MM.1S (cell line): Measurements from ENCODE around the gene CDK5RAP2.

Source experiments
- DNase-seq: peaks from one replicate; pipeline ENCODE4 v3.0.0-alpha.2; 2015
- H2AFZ ChIP-seq: fragments of 300-600 bp; sonication (generic); 2 replicates; pipeline ENCODE4 v1.6.0; 2016; ENCODE audit warnings: antibody characterized with exemption, low read length
- H3F3A ChIP-seq: fragments of 300-600 bp; sonication (generic); 2 replicates; pipeline ENCODE4 v1.6.1; 2016; ENCODE audit warnings: mild to moderate bottlenecking, antibody characterized with exemption, low read length, moderate library complexity, mixed read lengths; ENCODE audit not compliant: insufficient read depth
- H3K27ac ChIP-seq: fragments of 300-600 bp; sonication (generic); 2 replicates; pipeline ENCODE4 v1.5.1; 2016; ENCODE audit warnings: mild to moderate bottlenecking, low read length
- H3K27me3 ChIP-seq: fragments of 300-600 bp; sonication (generic); replicated peaks from 2 replicates; pipeline ENCODE4 v1.6.0; 2016; ENCODE audit warnings: low read length; ENCODE audit not compliant: insufficient read depth
- H3K36me3 ChIP-seq: fragments of 300-600 bp; sonication (generic); replicated peaks from 2 replicates; pipeline ENCODE4 v1.6.1; 2016; ENCODE audit warnings: mild to moderate bottlenecking, low read length, mixed read lengths; ENCODE audit not compliant: insufficient read depth
- H3K4me1 ChIP-seq: fragments of 300-600 bp; sonication (generic); 2 replicates; pipeline ENCODE4 v1.6.1; 2016; ENCODE audit warnings: low read length, mixed read lengths
- H3K4me2 ChIP-seq: fragments of 300-600 bp; sonication (generic); 2 replicates; pipeline ENCODE4 v1.6.0; 2016; ENCODE audit warnings: low read depth, low read length
- H3K4me3 ChIP-seq: fragments of 300-600 bp; sonication (generic); 2 replicates; pipeline ENCODE4 v1.5.1; 2016; ENCODE audit warnings: low read length, mixed read lengths
- H3K79me2 ChIP-seq: fragments of 300-600 bp; sonication (generic); 2 replicates; pipeline ENCODE4 v1.6.1; 2016; ENCODE audit warnings: mixed run types, low read length, mixed read lengths
- H3K9ac ChIP-seq: fragments of 300-600 bp; sonication (generic); 2 replicates; pipeline ENCODE4 v1.6.1; 2016; ENCODE audit warnings: low read length, mixed read lengths
- H3K9me2 ChIP-seq: fragments of 300-600 bp; sonication (generic); replicated peaks from 2 replicates; pipeline ENCODE4 v1.6.1; 2016; ENCODE audit warnings: mild to moderate bottlenecking, low read length, mixed read lengths; ENCODE audit not compliant: insufficient read depth
- H3K9me3 ChIP-seq: fragments of 300-600 bp; sonication (generic); replicated peaks from 2 replicates; pipeline ENCODE4 v1.6.1; 2016; ENCODE audit warnings: mild to moderate bottlenecking, low read length, mixed read lengths; ENCODE audit not compliant: insufficient read depth
- H4K20me1 ChIP-seq: fragments of 300-600 bp; sonication (generic); 2 replicates; pipeline ENCODE4 v1.6.1; 2016; ENCODE audit warnings: mild to moderate bottlenecking, low read length, moderate library complexity, mixed read lengths; ENCODE audit not compliant: insufficient read depth
- CTCF ChIP-seq: fragments of 300-600 bp; sonication (generic); IDR thresholded peaks from 2 replicates; pipeline ENCODE4 v1.5.1; 2016; ENCODE audit warnings: antibody characterized with exemption, low read length, mixed read lengths
- EZH2 ChIP-seq: fragments of 300-600 bp; sonication (generic); optimal IDR thresholded peaks from 2 replicates; pipeline ENCODE3; 2017; ENCODE audit warnings: low read depth, mild to moderate bottlenecking, antibody characterized with exemption, low read length, mixed read lengths
- EZH2phosphoT487 ChIP-seq: fragments of 300-600 bp; sonication (generic); IDR thresholded peaks from 2 replicates; pipeline ENCODE4 v1.6.1; 2018; ENCODE audit warnings: antibody characterized with exemption, low read length

Gene CDK5RAP2

GRCh38 chr9:120610975-120611689 lies 31.2 kb upstream of the CDK5RAP2 start:
- no peaks in the 10 kb centered on the region for H3K79me2 ChIP-seq
- H3K36me3 ChIP-seq, result no peaks in the 10 kb centered on the region
- no peaks in the 10 kb centered on the region for H3F3A ChIP-seq
- no peak overlapping the region for H3K9ac ChIP-seq
- H3K27me3 ChIP-seq, result no peaks in the 10 kb centered on the region
- no peaks in the 10 kb centered on the region for H3K4me1 ChIP-seq
- TF ChIP-seq EZH2 (no peak), CTCF (peak; percentile 49), EZH2phosphoT487 (no peak)
- no peak overlapping the region for H3K27ac ChIP-seq
- no peak overlapping the region for H3K4me2 ChIP-seq
- no peaks in the 10 kb centered on the region for H3K9me2 ChIP-seq
- H3K9me3 ChIP-seq, result no peaks in the 10 kb centered on the region
- H2AFZ ChIP-seq, result no peak overlapping the region
- H4K20me1 ChIP-seq, result no peaks in the 10 kb centered on the region
- peak; percentile 19 for DNase-seq
- no peak overlapping the region for H3K4me3 ChIP-seq

GRCh38 chr9:120609636-120610035 lies 29.7 kb upstream of the CDK5RAP2 start:
- Histone ChIP-seq H2AFZ (no peak overlapping the region), H3K27me3 (no peaks in the 10 kb centered on the region), H3K79me2 (no peaks in the 10 kb centered on the region), H3K27ac (no peak overlapping the region), H3K4me3 (no peak overlapping the region), H3K9me3 (no peaks in the 10 kb centered on the region), H3K9ac (no peak overlapping the region), H3K9me2 (no peaks in the 10 kb centered on the region), H3K36me3 (no peaks in the 10 kb centered on the region), H3K4me1 (no peaks in the 10 kb centered on the region), H4K20me1 (no peaks in the 10 kb centered on the region), H3K4me2 (no peak overlapping the region), H3F3A (no peaks in the 10 kb centered on the region)
- no peak for DNase-seq
- TF ChIP-seq EZH2 (no peak), EZH2phosphoT487 (no peak), CTCF (no peak)

- Histone ChIP-seq H3K9ac (no peak overlapping the region), H3K4me2 (no peak overlapping the region), H3K27me3 (no peaks in the 10 kb centered on the region), H4K20me1 (no peaks in the 10 kb centered on the region), H3K4me3 (no peak overlapping the region), H3K4me1 (no peaks in the 10 kb centered on the region), H3F3A (no peaks in the 10 kb centered on the region), H3K9me2 (no peaks in the 10 kb centered on the region), H3K9me3 (no peaks in the 10 kb centered on the region), H2AFZ (no peak overlapping the region), H3K36me3 (no peaks in the 10 kb centered on the region), H3K79me2 (no peaks in the 10 kb centered on the region), H3K27ac (no peak overlapping the region)
- TF ChIP-seq EZH2phosphoT487 (no peak), EZH2 (no peak), CTCF (no peak)
- DNase-seq, result no peak
Measured at GRCh38 chr9:120608421-120608820, 28.5 kb upstream of the CDK5RAP2 start.
